SW 1271 (cell line): ENCODE results near the gene ACP6.
"Not testable (repeated sequence)": the region's sequence is repeated elsewhere in the genome, so short reads cannot be mapped to it uniquely, and the experiment has no call there.

Source experiments
- DNase-seq, 2 experiments: peaks; one replicate each; lab custom pipeline; 2025; lab: John Stamatoyannopoulos, UW

Gene ACP6

DNA sequence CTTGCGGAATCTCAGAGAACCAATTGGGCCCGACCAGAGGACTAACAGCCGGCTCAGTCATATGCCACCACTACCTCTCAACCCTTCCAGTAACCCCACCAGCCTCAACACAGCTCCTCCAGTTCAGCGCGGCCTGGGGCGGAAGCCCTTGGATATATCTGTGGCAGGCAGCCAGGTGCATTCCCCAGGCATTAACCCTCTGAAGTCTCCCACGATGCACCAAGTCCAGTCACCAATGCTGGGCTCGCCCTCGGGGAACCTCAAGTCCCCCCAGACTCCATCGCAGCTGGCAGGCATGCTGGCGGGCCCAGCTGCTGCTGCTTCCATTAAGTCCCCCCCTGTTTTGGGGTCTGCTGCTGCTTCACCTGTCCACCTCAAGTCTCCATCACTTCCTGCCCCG lies 49.8 kb downstream of the ACP6 start:
- no peak for DNase-seq

DNA sequence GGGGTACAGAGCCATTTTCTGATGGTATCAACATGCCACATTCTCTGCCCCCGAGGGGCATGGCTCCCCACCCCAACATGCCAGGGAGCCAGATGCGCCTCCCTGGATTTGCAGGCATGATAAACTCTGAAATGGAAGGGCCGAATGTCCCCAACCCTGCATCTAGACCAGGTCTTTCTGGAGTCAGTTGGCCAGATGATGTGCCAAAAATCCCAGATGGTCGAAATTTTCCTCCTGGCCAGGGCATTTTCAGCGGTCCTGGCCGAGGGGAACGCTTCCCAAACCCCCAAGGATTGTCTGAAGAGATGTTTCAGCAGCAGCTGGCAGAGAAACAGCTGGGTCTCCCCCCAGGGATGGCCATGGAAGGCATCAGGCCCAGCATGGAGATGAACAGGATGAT lies 50.6 kb downstream of the ACP6 start:
- DNase-seq = no peak

DNA sequence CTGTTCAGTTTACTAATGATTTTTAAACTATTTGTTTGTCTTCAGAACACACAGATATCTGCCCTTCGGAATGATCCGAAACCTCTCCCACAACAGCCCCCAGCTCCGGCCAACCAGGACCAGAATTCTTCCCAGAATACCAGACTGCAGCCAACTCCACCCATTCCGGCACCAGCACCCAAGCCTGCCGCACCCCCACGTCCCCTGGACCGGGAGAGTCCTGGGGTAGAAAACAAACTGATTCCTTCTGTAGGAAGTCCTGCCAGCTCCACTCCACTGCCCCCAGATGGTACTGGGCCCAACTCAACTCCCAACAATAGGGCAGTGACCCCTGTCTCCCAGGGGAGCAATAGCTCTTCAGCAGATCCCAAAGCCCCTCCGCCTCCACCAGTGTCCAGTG lies 51.6 kb downstream of the ACP6 start:
- DNase-seq = no peak

DNA sequence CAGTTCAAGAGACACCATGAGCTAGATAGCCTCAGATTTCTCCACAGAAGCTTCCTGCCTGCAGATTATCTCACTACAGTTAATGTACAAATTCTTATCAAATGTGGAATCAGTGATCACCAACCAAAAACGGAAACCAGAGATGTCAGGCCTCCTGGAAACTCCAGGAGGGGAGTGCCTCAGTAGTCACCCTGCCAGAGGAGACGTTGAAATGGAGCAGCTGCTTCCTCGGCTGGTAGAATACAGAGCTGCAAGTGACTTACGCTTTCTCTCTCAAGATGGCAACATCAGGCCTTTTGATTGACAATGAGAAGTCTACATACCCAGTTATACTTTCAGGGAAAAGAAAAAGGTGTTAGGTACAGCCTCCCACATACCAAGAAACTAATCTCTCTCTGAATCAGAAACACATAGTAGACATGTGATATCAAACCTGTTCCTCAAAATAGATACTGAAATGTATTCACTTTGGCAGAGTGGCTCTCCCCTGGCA lies 52.2 kb downstream of the ACP6 start:
- DNase-seq = no peak

- DNase-seq = not testable (repeated sequence)
Observed at GRCh38 chr1:147614966-147615365, 55.4 kb downstream of the ACP6 start.

- DNase-seq = no peak
Observed at GRCh38 chr1:147613506-147613905, 56.8 kb downstream of the ACP6 start.

DNA sequence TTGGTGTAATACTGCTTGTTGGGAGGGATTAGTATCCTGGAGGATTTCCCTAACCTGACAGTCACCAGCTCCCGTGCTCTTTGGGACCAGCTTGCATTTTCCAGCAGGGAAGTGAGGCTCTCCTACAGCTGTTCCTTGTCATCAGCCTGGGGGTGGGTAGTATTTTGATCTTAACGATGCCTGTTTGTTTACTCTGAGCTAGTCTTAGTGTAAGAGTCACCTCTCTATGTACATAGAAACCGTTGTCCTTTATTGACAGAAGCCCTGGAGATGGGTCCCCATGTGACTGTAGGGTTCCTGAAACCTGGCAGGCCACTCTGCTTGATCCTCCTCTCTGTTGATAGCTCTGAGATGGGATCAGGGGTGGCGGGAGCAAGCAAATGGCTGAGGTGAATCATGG lies 58.0 kb downstream of the ACP6 start:
- DNase-seq = no peak

DNA sequence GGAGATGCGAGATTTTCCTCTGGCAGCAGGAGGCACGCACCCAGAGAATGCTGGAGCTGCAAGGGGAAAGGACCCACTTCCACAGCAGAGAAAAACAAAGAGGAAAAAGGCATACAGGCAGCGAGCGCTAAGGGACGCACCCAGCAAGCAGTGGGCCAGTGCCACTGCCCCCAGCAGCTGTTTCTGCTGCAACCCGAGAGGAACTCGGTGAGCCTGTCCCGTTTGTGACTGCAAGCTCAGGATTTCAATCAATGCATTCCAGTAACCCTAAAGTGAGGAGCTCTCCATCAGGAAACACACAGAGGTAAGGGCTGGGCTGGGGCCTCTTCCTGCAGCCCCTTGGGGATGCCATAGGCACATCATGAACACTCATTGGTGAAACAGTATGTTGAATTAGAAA lies 58.7 kb downstream of the ACP6 start:
- no peak for DNase-seq

GRCh38 chr1:147611021-147611426 lies 59.3 kb downstream of the ACP6 start:
- DNase-seq = no peak

DNA sequence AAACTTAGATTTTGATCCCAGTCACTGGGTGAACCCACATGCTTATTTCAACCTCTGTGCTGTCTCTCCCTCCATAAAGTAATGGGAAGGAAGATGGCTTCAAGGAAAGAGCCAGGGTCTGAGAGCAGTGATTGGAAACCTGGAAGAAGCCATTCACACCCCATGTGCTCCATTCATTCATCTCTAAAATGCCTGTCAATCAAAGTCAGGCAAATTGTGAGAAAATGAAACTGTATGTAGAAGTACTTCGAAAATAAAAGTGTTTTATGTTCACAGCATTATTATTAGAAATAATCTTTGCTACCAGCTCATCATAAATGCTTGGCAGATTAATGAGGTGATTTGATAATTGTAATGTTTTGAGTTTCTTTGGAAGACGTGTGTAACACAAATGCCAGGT lies 61.0 kb downstream of the ACP6 start:
- DNase-seq = no peak

- no peak for DNase-seq
Observed at GRCh38 chr1:147608596-147608995, 61.7 kb downstream of the ACP6 start.

DNA sequence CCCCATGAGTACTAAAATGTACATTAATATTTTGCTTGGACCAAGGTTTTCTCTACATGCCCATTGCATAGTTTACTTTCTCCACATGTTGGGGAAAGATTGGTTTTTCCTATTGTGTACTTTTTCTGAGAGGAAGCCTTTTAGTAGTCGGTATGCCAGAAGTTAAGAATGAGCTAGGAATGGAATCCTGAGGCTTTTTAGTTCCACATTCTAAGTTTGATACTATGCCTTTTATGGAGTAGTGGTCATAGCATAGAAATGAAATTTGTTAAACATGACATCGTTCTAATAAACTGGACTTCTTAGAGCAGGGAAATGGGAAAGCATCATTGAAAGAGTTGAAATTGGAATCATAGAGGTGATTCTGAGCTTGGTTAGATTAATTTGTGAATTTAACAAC lies 64.7 kb downstream of the ACP6 start:
- no peak for DNase-seq

DNA sequence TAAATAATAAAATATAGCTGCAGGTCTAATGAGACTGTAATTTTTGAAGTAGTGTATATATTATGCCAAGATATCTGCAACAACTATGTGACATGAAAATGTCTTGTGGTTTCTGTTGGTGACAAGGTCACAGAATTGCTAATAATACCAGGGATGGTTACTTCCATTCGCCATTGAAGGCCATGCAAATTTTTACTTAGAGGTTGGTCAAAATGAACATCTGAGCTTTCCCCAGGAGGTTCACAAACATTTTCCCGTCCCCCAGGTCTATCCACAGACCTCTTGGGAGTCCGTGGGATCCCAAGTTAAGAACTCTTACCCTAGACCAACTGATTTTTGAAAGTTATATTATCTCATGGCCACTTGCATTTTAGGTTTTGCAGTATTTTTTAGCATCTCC lies 66.3 kb downstream of the ACP6 start:
- no peak for DNase-seq

GRCh38 chr1:147600119-147601111 lies 69.9 kb downstream of the ACP6 start:
- DNase-seq = peak in 1 of 2 experiments; percentile 4

- DNase-seq = peak; percentile 57 to 82
Observed at GRCh38 chr1:147599362-147600118, 70.8 kb downstream of the ACP6 start.

GRCh38 chr1:147598621-147599361 lies 71.5 kb downstream of the ACP6 start:
- no peak for DNase-seq

DNA sequence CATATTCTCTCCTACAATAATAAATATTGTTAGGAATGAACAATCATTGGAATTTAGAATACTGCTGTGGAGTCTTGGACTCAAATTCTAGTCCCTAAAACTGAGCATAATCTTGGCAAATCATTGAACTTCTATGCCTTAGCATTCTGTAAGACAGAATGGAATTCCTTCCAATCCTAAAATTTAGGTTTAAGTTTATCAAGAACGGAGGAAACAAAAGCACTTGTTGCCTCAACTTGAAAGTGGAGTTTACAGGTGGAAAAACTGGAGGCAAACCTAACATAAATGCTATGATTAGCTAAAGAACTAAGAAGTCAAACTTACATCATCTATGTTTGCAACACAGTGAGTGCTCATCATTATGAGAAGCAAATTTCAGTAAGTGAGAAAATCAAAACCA lies 73.3 kb downstream of the ACP6 start:
- DNase-seq = no peak
